Measurements from ENCODE around the gene ARHGEF11.

ARHGEF11 gene

GRCh38 chr1:156959414-156959813, 86.1 kb downstream of the ARHGEF11 start:
- no peak for TF ChIP-seq CTCF (IDR thresholded peaks at IDR 0.05; ENCODE audit: borderline replicate concordance, insufficient read depth, low read depth, low read length)

GRCh38 chr1:156958247-156958714, 87.3 kb downstream of the ARHGEF11 start:
- H3K4me3 ChIP-seq (ENCODE audit: low read depth, low read length) = no peak overlapping the region
- TF ChIP-seq CTCF (IDR thresholded peaks at IDR 0.05; ENCODE audit: borderline replicate concordance, insufficient read depth, low read depth, low read length) = no peak

More at GRCh38 chr1:156959414-156959813, 86.1 kb downstream of the ARHGEF11 start:
- no peak overlapping the region for H3K4me3 ChIP-seq (ENCODE audit: low read depth, low read length)

GRCh38 chr1:156957634-156958033, 87.9 kb downstream of the ARHGEF11 start:
- H3K4me3 ChIP-seq (ENCODE audit: low read depth, low read length) = no peak overlapping the region
- TF ChIP-seq CTCF (IDR thresholded peaks at IDR 0.05; ENCODE audit: borderline replicate concordance, insufficient read depth, low read depth, low read length) = no peak

- no peak for TF ChIP-seq CTCF (IDR thresholded peaks at IDR 0.05; ENCODE audit: borderline replicate concordance, insufficient read depth, low read depth, low read length)
- H3K4me3 ChIP-seq (ENCODE audit: low read depth, low read length) = no peak overlapping the region
Measured at GRCh38 chr1:156956333-156956732, 89.2 kb downstream of the ARHGEF11 start.

DNA sequence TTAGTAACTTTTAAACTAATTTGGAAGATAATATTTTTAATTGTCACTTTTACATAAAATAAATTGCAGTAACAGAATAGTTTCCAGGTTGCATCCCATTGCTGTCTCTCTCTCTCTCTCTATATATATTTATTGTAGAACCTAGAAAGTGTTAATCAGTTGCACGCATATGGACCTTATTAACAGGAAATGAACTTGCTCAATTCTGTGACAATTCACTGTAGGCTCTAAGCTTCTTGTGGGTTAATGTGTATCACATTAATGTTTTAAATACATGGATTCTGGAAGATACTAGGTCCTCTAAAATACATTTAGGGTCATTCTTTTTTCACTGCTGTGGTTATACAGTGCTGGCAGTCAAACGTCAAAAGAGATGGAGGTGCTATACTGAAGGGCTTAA, 92.0 kb downstream of the ARHGEF11 start:
- TF ChIP-seq CTCF (IDR thresholded peaks at IDR 0.05; ENCODE audit: borderline replicate concordance, insufficient read depth, low read depth, low read length) = no peak
- no peak overlapping the region for H3K4me3 ChIP-seq (ENCODE audit: low read depth, low read length)

DNA sequence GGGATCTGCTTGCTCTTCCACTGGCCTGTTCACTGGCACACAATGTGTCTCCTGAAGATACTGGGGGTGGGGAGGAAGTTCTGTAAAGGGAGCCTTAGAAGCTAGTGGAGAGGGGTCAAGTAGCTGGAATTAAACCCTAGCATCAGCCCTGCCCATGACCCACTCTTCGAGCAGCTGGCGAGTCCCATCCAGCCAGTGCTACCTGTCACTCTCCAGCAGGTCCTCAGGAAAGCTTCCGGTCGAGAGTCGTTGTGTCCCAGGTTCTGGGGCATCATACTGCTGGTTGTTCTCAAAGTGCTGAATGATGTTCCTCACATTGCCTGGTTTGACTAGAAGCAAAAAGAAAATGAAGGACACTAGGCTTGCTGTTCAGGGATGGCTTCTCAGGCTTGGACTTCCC, 94.2 kb downstream of the ARHGEF11 start:
- no peak overlapping the region for H3K4me3 ChIP-seq (ENCODE audit: low read depth, low read length)
- TF ChIP-seq CTCF (IDR thresholded peaks at IDR 0.05; ENCODE audit: borderline replicate concordance, insufficient read depth, low read depth, low read length) = no peak

- no peak for TF ChIP-seq CTCF (IDR thresholded peaks at IDR 0.05; ENCODE audit: borderline replicate concordance, insufficient read depth, low read depth, low read length)
- no peak overlapping the region for H3K4me3 ChIP-seq (ENCODE audit: low read depth, low read length)
Measured at GRCh38 chr1:156949127-156949526, 96.4 kb downstream of the ARHGEF11 start.

Measured in GM12875 (cell line).